Psoas muscle (tissue), 8 donors: Measurements from ENCODE around the gene SNX2. TPM values are rescaled to one million over a fixed set of nuclear protein-coding genes. Genes with fewer than 3 reads are reported as not detected.

Experiments
- ATAC-seq, 4 donors: fragments of 200-7000 bp; cut with Tn5 transposase; one replicate each; pipeline ENCODE4 v1.9.1; 2020; ENCODE audit warnings: moderate library complexity in 3 of 4, mild to moderate bottlenecking in 2 of 4
- DNase-seq, 2 donors: peaks; one replicate each; pipeline ENCODE4 v3.0.0-alpha.2; 2020
- H3K27ac ChIP-seq: fragments of 200-600 bp; one replicate; pipeline ENCODE4 v1.8.0; 2022
- H3K27me3 ChIP-seq, 3 donors: fragments of 200-600 bp in 1 of 3; one replicate each; pipeline versions ENCODE4 v1.6.1 to v1.8.0; 2013 to 2022; ENCODE audit warnings: low read length in 2 of 3, mild to moderate bottlenecking in 2 of 3, moderate library complexity in 1 of 3; ENCODE audit not compliant: insufficient read depth in 3 of 3
- H3K36me3 ChIP-seq, 2 donors: fragments of 200-600 bp in 1 of 2; one replicate each; pipeline versions ENCODE4 v1.6.1 to v1.8.0; 2013 to 2022; ENCODE audit warnings: low read depth in 1 of 2, mild to moderate bottlenecking in 1 of 2, moderate library complexity in 1 of 2; ENCODE audit not compliant: insufficient read depth in 1 of 2
- H3K4me1 ChIP-seq: fragments of 200-600 bp; one replicate; pipeline ENCODE4 v1.8.0; 2022
- H3K4me3 ChIP-seq: fragments of 200-600 bp; one replicate; pipeline ENCODE4 v1.8.0; 2022; ENCODE audit warnings: mild to moderate bottlenecking
- H3K9me3 ChIP-seq: fragments of 200-600 bp; one replicate; pipeline ENCODE4 v1.8.0; 2022
- CTCF ChIP-seq: fragments of 200-600 bp; IDR thresholded peaks from one replicate; pipeline ENCODE4 v1.8.0; 2022; ENCODE audit warnings: antibody characterized with exemption
- WGBS, 3 donors: extraction: QIAGEN DNeasy Blood & Tissue Kit; methylation state at CpG; one replicate each; pipeline versions ENCODE4 v1.1.6 to v1.1.7; 2013; 5-methylcytosine and 5-hydroxymethylcytosine counted together
- intact Hi-C, 2 donors: fragments of 100-400 bp; cut with DNase I; formaldehyde crosslinking; loops; one replicate each; pipeline versions ENCODE4 v1.11.0 to v1.14.2; 2022
- polyA plus RNA-seq, 3 donors: library from polyadenylated mRNA; stranded (reverse); fragments of 200-250 nt; gene quantifications; one replicate each; pipeline ENCODE4 v1.2.3, GENCODE V29; 2013
- total RNA-seq, 4 donors: library from RNA; stranded (reverse); fragmentation: NEBNext Ultra II Directional in 2 of 4; extraction: Animal tissue kit (Norgen Biotek cat#: 25700) in 2 of 4; gene quantifications; one replicate each; pipeline versions ENCODE4 v1.2.1 to v1.2.4, GENCODE V29; 2021 to 2023
- donor health status: healthy with polysubstance abuse.
- donor health status: DM: no; HTN: no; CAD: no; lungs with moderate emphysema.
- donor health status: Bipolar disorder and iron deficiency.
- donor health status: healthy.
- donor health status: DM: yes; HTN: yes; CAD: no.
- donor health status: DM: no; HTN: no; CAD: no.
- donor health status: DM: no; HTN: no; CAD: no.
- donor health status: DM: yes; HTN: yes; CAD: no.

The SNX2 gene
- total and polyA plus RNA-seq, 7 donors: 23.2 to 45.3 (median 35.3) TPM

GRCh38 chr5:122790354-122791103 lies 15.6 kb downstream of the SNX2 start:
- H3K9me3 ChIP-seq: no peaks in the 10 kb centered on the region
- no peaks in the 10 kb centered on the region for H3K4me1 ChIP-seq
- ATAC-seq: no peak
- WGBS, 3 donors: 95 to 98% (median 98%) methylated on average over 5 of the region's 5 CpGs
- TF ChIP-seq CTCF: no peak
- H3K36me3 ChIP-seq: no peaks in the 10 kb centered on the region
- no peak for DNase-seq
- no peak overlapping the region for H3K4me3 ChIP-seq
- no peaks in the 10 kb centered on the region for H3K27me3 ChIP-seq
- no peak overlapping the region for H3K27ac ChIP-seq
- intact Hi-C loops: loop anchor here in 1 of 2 donors (5.0 kb wide), 1 partner anchor 42 kb away; no protein-coding TSS in a partner anchor

- H3K36me3 ChIP-seq: peaks cover 0 to 79% of the 10 kb centered on the region in 2 donors
- no peaks in the 10 kb centered on the region for H3K4me1 ChIP-seq
- no peak for TF ChIP-seq CTCF
- H3K27me3 ChIP-seq: no peaks in the 10 kb centered on the region
- DNase-seq (no peak), ATAC-seq (no peak)
- no peak overlapping the region for H3K27ac ChIP-seq
- H3K9me3 ChIP-seq: no peaks in the 10 kb centered on the region
- H3K4me3 ChIP-seq: no peak overlapping the region
- WGBS, 3 donors: 94 to 100% (median 99%) methylated on average over 2 of the region's 2 CpGs
- intact Hi-C loops: no loop called here
Measured at GRCh38 chr5:122805481-122805880, 30.6 kb downstream of the SNX2 start.

GRCh38 chr5:122810405-122810804 lies 35.5 kb downstream of the SNX2 start:
- DNase-seq (no peak), ATAC-seq (no peak)
- TF ChIP-seq CTCF: no peak
- H3K4me1 ChIP-seq: no peaks in the 10 kb centered on the region
- peaks cover 0 to 47% of the 10 kb centered on the region in 2 donors for H3K36me3 ChIP-seq
- no peak overlapping the region for H3K4me3 ChIP-seq
- H3K27ac ChIP-seq: no peak overlapping the region
- no peaks in the 10 kb centered on the region for H3K9me3 ChIP-seq
- 86 to 100% (median 97%) methylated on average over 2 of the region's 2 CpGs for WGBS, 3 donors
- no peaks in the 10 kb centered on the region for H3K27me3 ChIP-seq
- intact Hi-C loops: no loop called here

GRCh38 chr5:122815218-122815767 lies 40.4 kb downstream of the SNX2 start:
- Histone ChIP-seq H3K4me3 (no peak overlapping the region), H3K4me1 (no peaks in the 10 kb centered on the region), H3K9me3 (no peaks in the 10 kb centered on the region), H3K27me3 (no peaks in the 10 kb centered on the region), H3K36me3 (peaks cover 0 to 50% of the 10 kb centered on the region in 2 donors), H3K27ac (no peak overlapping the region)
- no peak for ATAC-seq
- intact Hi-C loops: no loop called here
- no peak for TF ChIP-seq CTCF
- 96 to 99% (median 97%) methylated on average over 3 of the region's 3 CpGs for WGBS, 3 donors
- DNase-seq: no peak
